HepG2 (cell line): ENCODE results near the gene BMPER.

Source experiments
- MXI1 ChIP-seq: IDR thresholded peaks from 3 replicates; pipeline ENCODE4 v1.6.1; 2012; ENCODE audit warnings: low read depth, low read length, inconsistent platforms, borderline replicate concordance
- PTBP1 ChIP-seq: fragments of 200-400 bp; formaldehyde crosslinking; IDR thresholded peaks from 2 replicates; pipeline ENCODE4 v1.6.1; 2018; ENCODE audit warnings: low read length, low read depth; ENCODE audit not compliant: poor library complexity, severe bottlenecking
- RAD51 ChIP-seq: fragments of 450-650 bp; IDR thresholded peaks from 2 replicates; pipeline ENCODE4 v1.6.1; 2016; ENCODE audit warnings: borderline replicate concordance
- ZNF646 ChIP-seq: sonication (generic); formaldehyde crosslinking; IDR thresholded peaks from 2 replicates; pipeline ENCODE4 v1.9.0; 2021; ENCODE audit warnings: mild to moderate bottlenecking, missing genetic modification reagents
- ZSCAN5A ChIP-seq: sonication (generic); formaldehyde crosslinking; IDR thresholded peaks from 2 replicates; pipeline ENCODE4 v1.8.0; 2022; ENCODE audit warnings: mild to moderate bottlenecking, missing genetic modification reagents, borderline replicate concordance

- no peak for TF ChIP-seq RAD51
- TF ChIP-seq PTBP1 = no peak
- no peak for TF ChIP-seq ZNF646 (CRISPR knock-in tag)
- TF ChIP-seq ZSCAN5A (CRISPR knock-in tag) = no peak
- no peak for TF ChIP-seq MXI1
These were observed 226.0 kb downstream of the BMPER start for GRCh38 chr7:34131371-34131770.
